GM12891 (cell line): Measurements from ENCODE around the gene E4F1.

Source experiments
- POLR2A ChIP-seq: IDR thresholded peaks from 2 replicates; pipeline ENCODE4 v1.6.1; 2011; ENCODE audit warnings: low read depth, low read length, control low read depth
- POLR2AphosphoS5 ChIP-seq: IDR thresholded peaks from 2 replicates; pipeline ENCODE4 v1.6.1; 2011; ENCODE audit warnings: low read depth, low read length, control low read depth
- SPI1 ChIP-seq: IDR thresholded peaks from 2 replicates; pipeline ENCODE4 v1.6.1; 2011; ENCODE audit warnings: low read depth, low read length, control low read depth
- TAF1 ChIP-seq: IDR thresholded peaks from 2 replicates; pipeline ENCODE4 v1.6.1; 2011; ENCODE audit warnings: low read depth, low read length, control low read depth

- TF ChIP-seq TAF1: no peak
- no peak for TF ChIP-seq SPI1
- TF ChIP-seq POLR2A: no peak
- no peak for TF ChIP-seq POLR2AphosphoS5
Observed at GRCh38 chr16:2190002-2190658, 33.3 kb upstream of the E4F1 start.
